ENCODE data around the gene DHX35.

- TF ChIP-seq, protein P1, sequence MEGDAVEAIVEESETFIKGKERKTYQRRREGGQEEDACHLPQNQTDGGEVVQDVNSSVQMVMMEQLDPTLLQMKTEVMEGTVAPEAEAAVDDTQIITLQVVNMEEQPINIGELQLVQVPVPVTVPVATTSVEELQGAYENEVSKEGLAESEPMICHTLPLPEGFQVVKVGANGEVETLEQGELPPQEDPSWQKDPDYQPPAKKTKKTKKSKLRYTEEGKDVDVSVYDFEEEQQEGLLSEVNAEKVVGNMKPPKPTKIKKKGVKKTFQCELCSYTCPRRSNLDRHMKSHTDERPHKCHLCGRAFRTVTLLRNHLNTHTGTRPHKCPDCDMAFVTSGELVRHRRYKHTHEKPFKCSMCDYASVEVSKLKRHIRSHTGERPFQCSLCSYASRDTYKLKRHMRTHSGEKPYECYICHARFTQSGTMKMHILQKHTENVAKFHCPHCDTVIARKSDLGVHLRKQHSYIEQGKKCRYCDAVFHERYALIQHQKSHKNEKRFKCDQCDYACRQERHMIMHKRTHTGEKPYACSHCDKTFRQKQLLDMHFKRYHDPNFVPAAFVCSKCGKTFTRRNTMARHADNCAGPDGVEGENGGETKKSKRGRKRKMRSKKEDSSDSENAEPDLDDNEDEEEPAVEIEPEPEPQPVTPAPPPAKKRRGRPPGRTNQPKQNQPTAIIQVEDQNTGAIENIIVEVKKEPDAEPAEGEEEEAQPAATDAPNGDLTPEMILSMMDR (IDR thresholded peaks at IDR 0.05; ENCODE audit: poor library complexity, severe bottlenecking), result no peak
- no peak for TF ChIP-seq RAD21 (conservative IDR thresholded peaks at IDR 0.05)
- TF ChIP-seq TAF1 (IDR thresholded peaks at IDR 0.05; ENCODE audit: low read depth), result no peak
- no peak for TF ChIP-seq EZH2 (IDR thresholded peaks at IDR 0.05; ENCODE audit: borderline replicate concordance, insufficient read depth, low read length, poor library complexity, severe bottlenecking)
These were observed 57.7 kb downstream of the DHX35 start for GRCh38 chr20:39019805-39020325.

Measured in neural cell (in vitro differentiated cells).